Gastrocnemius medialis (tissue), 4 donors: ENCODE measurements around the gene ARL15.

Experiments
- POLR2A ChIP-seq, 2 donors: fragments of 450-650 bp; IDR thresholded peaks; one replicate each; pipeline ENCODE4 v1.6.1; 2017; ENCODE audit warnings: antibody characterized with exemption in 2 of 2, mild to moderate bottlenecking in 2 of 2, moderate library complexity in 2 of 2
- TF ChIP-seq, protein P1 (sequence below), 5 experiments: fragments of 450-650 bp in 3 of 5; fragments of 200-600 bp in 2 of 5; sonication (generic) in 2 of 5; IDR thresholded peaks in 4 of 5; conservative IDR thresholded peaks in 1 of 5; 1 replicate in 4 of 5; 2 replicates in 1 of 5; pipeline ENCODE4 v1.5.1; 2016 to 2019; ENCODE audit warnings: antibody characterized with exemption in 5 of 5, mild to moderate bottlenecking in 3 of 5, moderate library complexity in 3 of 5

DNA sequence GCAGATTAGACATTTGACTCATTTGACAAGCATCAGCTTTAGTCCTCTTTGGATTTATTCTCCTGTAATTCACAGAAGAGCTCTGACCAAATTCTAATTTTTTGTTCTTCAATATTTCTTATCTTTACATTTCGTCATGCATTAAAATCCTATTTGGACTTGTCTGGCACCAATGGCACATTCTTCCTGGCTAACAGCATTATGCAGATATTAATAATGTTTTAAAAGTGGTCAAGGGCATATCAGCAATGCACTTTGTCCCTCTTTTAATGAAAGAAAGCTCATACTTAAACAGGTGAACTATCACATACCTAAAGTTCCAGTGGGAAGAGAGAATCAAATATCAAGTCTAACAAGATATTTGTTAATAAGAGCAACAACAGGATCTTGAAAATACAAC, 270.4 kb downstream of the ARL15 start:
- TF ChIP-seq POLR2A (IDR thresholded peaks at IDR 0.05): no peak
- TF ChIP-seq, protein P1, sequence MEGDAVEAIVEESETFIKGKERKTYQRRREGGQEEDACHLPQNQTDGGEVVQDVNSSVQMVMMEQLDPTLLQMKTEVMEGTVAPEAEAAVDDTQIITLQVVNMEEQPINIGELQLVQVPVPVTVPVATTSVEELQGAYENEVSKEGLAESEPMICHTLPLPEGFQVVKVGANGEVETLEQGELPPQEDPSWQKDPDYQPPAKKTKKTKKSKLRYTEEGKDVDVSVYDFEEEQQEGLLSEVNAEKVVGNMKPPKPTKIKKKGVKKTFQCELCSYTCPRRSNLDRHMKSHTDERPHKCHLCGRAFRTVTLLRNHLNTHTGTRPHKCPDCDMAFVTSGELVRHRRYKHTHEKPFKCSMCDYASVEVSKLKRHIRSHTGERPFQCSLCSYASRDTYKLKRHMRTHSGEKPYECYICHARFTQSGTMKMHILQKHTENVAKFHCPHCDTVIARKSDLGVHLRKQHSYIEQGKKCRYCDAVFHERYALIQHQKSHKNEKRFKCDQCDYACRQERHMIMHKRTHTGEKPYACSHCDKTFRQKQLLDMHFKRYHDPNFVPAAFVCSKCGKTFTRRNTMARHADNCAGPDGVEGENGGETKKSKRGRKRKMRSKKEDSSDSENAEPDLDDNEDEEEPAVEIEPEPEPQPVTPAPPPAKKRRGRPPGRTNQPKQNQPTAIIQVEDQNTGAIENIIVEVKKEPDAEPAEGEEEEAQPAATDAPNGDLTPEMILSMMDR (IDR thresholded peaks at IDR 0.05 in 4 of 5, conservative IDR thresholded peaks at IDR 0.05 in 1 of 5): no peak
